HG02852 (cell line): Measurements from ENCODE around the gene CDC42BPB.

Experiments used
- ATAC-seq: cut with Tn5 transposase; IDR thresholded peaks from one replicate; pipeline ENCODE4 v1.9.1; 2021; ENCODE audit warnings: mild to moderate bottlenecking, moderate library complexity; ENCODE audit not compliant: unreplicated experiment

The CDC42BPB gene

DNA sequence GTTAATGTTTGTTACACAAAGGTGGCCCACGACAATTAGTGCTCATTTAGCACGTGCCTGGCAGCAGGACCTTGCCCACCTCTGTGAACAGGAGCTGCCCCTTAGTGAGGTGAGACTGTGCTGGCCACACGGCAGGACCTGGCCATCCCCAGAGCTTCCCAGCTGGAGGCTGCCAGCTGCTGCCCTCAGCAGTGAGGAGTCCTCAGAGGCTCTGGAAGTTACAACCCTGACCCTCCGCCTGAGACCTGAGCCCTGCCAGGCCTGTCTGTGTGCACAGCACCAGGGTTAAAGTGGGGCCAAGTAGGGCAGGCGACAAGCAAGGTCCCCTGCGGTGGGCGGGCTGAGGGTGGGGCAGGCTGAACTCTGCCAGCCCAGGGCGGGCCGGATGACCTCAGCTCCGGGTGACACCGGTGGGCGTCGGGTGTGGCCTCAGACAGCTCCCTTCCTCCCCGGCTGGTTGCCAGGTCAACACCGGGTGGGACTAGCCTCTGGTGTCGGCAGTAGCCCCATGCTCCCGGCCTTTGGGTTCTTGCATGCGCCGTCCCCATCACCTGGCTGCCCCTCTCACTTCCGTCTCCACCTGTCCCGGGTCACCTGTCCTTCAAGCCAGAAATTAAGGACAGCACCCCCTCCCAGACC is 17.5 kb upstream of the CDC42BPB start:
- no peak for ATAC-seq

DNA sequence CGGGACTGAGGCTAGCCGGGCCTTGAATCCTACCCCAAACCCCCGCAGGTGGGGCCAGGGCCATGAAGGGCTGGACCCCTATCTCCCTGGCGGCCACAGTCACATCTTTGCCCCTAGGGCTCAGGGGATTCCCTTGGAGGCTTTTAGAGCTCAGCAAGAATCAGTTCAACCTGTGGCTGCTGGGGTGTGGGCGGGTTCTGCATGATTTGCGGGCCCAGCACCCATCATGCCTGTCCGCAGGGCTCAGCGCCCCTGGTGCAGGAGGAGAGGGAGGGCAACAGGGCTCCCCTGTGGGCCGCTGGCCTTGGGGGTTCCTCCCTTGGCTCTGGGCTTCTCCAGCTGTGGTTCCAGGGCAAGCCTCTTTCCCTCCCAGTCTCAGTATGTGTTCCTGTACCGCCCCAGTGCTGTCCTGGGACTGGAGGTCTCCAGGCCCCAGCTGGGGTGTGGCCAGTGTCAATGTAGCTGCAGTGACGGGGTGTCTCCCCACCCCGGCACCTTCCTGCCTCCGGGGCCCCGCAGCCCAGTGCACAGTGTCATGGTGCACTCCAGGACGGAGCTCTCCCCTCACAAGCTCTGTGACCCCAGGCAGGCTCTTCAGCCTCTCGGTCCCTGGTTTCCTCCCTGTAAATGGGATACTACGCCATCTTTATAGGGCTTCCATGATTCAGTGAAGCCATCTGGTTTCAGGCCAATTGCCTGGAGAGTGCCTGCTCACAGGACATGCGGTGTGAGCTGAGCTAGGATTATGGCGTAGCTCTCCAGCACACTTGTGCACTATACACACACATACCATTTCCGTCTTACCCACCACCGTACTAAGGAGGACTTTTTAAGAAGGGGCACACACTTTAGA is 16.8 kb upstream of the CDC42BPB start:
- no peak for ATAC-seq

DNA sequence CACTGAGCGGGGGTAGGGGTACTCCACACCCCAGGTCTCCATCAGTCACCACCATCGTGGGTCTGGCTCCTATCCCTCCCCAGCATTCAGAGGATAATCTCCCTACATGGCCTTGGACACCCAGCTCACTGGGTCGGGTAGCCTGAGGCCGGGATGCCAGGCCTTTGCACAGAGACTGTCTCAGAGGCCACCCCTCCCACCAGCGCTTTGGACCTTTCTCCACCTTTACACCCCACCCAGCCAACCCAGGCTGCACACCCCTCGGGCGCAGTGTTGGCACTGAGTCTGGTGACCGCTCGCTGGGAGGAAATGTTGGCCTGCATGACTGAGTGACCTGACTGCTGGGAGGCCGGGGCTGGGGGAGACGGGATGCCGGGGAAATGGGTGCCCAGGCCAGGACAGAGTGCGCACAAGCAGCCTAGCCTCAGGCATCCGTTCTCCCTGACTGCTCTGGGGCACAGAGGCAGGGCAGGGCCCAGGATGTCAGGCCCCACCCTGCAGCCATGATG is 16.1 kb upstream of the CDC42BPB start:
- ATAC-seq, result no peak

DNA sequence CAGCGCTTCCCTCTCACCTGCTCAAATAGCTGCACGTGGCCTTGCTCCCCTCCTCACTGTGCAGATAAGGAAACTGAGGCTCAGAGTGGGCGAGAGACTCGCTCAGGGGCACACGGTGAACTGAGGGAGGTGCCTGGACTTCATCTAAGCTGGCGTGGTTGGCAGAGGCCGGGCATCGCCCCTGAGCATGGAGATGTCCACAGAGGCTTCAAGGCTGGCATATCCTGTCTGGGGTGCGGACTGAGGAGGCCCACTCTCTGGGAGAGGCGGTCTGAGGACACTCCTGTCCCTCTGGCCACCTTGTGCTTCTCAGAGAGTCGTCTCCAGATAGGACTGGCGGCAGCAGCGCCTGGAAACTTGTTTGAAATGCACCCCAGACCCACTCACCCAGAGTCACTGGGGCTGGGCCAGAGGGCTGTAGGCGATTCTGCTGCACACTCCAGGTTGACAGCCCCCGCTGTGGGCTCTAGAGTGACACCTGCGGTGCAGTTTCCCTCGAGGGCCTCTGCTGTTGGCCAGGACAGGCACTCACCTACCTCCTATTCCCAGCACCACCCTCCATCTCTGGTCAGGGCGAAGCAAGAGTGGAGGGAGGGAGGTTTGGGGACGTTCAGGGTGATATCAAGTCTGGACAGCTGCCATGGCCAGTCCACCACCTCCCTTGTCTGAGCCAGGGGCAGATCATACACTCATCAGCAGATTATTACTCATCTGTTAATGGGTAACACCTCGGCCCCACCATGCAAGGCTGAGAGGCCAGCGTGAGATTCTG is 15.4 kb upstream of the CDC42BPB start:
- ATAC-seq, result no peak

DNA sequence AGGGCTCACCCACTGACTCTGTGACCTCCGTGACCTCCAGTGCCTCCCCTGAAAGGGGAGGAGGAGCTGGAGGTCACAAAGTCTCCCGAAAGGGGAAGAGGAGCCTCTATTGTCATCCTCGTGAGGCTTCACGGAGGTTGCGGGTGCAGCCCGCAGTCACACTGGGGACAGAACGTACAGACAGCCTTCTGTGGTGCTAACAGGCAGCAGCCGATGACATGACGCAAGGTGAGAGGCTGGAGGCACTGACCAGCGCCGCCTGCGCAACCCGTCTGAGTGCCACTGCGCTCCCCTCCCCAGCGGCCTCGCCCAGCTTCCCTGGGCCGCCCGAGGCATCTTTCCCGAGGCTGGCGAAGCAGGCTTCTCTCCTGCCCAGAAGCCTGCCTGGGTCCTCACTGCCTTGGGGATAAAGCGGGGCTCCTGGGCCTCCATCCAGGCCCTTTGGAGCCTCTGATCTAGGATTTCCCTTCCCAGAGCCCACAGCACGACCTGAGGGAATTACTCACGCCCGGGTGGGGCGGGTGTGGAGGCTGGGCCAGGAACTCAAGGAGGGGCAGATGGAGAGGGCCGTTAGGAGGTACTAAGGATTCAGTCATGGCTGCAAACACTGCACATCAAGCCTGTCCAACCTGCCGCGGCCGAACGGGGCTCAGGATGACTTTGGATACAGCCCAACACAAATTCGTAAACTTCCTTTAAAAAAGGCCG is 14.3 kb upstream of the CDC42BPB start:
- ATAC-seq, result no peak

DNA sequence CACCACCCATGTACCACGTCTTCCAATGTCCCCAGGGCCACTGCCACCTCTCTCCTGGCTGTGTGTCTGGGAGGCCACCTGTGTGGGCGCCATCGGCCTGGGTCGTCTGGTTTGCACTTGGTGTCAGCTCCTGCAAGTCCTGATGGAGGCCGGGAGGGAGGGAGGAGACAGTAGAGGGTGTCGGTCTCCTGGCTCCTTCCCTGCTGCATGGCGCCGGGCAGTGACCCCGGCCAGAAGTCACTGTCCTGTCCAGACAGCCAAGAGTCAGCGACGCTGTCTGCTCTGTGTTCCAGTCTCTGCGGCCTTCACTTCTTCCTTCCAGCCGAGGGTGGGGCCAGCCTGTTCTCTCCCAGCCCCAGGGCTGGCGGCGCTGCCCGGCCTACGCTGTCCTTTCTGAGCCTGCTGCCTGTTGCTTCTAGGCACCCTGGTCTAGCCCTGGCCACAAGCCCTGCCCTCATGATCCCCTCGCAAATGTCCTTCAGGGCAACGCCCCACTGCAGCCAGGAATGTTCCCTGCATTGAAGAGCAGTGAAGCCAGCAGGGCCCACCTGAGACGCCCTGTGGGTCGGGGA is 13.7 kb upstream of the CDC42BPB start:
- ATAC-seq, result no peak

DNA sequence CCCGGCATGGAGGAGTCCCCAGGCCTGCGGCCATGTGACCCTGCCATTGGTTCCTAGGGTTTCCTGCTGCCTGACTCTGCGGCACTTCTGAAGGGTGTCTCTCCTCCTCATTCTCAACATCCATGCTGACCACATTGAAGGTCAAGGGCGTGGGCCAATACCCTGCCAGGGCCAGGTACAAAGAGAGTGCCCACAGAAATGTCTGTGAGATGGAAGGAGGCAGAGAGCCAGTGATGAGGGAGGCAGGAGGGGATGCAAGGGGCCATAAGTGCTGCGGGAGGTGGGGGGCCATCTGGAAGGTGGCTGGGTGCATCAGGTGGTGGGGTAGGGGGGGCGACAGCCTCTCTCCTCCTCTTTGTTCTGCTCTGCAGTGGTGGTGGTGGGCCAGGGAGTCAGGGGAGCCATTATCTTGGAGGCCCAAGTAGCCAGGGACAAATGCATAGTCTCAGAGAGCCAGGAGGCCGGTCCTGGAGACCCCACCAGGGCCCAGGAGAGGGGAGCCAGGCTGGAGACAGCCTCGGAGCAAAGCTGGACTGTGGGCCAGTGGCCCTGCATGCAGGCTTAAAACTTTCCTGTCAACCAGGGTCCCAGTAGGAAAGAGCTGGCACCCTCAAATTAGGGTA is 13.0 kb upstream of the CDC42BPB start:
- no peak for ATAC-seq

DNA sequence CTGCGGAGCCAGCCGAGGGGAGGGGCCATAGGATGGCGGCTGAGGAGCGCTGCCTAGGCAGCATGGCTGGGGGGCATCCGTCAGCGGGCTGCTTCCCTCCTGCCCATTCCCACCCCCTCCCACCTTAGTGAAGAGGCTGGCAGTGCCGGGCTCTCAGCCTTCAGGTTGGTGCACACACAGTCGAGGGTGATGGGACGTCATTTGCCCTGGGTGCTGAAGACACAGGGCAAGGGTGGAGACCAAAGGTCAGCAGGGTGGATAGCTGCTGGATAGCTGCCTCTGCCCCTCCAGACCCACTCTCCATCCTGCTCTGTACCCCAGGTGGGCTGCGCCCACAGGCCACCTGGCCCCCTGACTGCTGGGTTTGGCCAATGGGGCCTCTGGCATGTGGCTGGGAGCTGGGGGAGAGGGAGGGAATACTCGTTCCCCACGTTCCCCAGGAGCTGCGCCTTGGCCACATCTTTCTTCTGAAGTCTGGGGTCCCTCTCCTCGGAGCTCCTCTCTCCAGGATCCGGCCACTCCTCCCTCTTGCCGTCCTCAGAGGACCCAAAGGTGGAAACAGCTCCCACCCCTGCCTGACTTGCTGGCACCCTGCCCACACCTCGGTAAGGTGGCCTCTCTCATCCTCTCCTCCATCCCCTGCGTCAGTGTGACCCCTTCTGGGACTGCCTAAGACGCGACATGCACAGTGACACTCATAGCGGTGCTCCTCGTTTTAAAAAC is 11.2 kb upstream of the CDC42BPB start:
- no peak for ATAC-seq

DNA sequence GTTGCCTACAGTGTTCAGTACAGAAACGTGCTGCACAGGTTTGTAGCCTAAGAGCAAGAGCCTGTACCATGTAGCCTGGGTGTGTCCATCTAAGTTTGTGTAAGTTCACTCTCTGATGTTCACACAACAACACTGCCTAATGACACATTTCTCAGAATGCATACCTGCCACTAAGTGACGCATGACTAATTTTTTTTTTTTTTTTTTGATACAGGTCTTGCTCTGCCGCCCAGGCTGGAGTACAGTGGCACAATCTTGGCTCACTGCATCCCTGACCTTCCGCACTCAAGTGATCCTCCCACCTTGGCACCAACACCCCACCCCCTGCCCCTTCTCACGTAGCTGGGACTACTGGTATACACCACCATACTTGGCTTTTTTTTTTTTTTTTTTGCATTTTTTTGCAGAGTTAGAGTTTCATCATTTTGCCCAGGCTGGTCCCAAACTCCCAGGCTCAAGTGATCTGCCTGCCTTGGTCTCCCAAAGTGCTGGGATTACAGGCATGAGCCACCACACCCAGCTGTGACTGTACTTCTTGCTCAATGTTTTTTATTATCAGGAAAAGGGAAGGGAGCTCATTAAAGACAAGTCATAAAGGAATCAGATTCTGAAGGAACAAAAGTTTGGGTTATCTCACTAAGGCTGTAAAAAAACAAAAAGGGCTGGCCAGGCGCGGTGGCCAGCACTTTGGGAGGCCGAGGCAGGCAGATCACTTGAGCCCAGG is 10.0 kb upstream of the CDC42BPB start:
- ATAC-seq, result no peak

DNA sequence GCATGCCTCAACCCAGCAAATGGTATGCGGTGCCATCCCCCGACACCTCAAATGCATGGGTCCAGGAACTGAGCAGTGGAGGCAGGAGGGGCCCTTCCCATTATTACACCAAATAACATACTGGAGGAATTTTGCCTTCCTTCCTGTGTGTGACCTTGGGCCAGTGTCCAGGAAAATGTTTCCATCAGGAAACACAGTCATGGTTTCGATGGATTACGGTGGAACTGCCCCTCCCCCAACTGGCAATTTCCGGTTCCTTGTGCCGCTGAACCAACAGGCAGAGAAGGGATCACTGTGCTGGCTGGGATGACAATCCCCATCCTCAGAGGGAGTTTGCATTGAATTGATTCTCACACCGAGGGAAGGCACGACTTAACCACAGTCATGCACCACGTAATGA is 9.1 kb upstream of the CDC42BPB start:
- ATAC-seq, result no peak

DNA sequence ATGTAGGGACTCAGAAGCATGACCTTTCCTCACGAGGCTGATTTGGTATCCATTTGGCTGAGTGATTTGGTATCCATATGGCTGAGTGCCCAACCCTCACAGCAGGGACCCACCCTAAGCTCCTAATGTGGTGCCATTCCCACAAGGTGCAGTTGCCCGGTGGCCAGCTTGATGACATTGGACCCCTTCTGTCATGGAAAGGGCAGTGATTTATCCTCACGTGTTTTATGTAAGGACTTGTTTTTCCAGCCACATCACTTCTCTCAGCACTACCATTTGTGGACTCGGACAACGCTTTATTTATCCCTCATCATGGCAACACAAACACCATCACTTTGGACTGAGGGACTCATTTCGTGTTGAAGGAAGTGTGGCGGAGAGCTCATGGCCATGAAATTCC is 8.5 kb upstream of the CDC42BPB start:
- ATAC-seq, result no peak

DNA sequence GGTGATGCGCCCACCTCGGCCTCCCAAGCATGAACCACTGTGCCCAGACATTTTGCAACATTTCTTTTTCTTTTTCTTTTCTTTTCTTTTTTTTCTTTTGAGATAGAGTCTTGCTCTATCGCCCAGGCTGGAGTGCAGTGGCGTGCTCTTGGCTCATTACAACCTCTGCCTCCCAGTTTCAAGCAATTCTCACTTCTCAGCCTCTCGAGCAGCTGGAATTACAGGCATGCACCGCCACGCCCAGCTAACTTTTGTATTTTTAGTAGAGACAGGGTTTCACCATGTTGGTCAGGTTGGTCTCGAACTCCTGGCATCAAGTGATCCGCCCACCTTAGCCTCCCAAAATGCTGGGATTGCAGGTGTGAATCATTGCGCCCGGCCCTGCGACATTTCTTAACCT is 7.6 kb upstream of the CDC42BPB start:
- no peak for ATAC-seq

DNA sequence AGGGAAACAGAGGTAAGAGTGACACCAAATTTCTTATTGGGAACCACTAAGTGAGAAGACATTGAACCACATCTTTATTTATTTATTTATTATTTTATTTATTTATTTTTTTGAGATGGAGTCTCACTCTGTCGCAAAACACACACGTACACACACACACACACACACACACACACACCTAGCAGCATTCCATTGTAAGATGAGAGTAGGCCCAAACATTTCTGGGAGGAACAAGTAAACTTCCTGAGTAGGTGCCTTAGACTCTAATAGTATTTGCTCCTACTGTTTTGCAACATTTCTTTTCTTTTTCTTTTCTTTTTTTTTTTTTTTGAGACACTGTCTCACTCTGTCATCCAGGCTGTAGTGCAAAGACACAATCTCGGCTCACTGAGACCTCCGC is 7.1 kb upstream of the CDC42BPB start:
- no peak for ATAC-seq

DNA sequence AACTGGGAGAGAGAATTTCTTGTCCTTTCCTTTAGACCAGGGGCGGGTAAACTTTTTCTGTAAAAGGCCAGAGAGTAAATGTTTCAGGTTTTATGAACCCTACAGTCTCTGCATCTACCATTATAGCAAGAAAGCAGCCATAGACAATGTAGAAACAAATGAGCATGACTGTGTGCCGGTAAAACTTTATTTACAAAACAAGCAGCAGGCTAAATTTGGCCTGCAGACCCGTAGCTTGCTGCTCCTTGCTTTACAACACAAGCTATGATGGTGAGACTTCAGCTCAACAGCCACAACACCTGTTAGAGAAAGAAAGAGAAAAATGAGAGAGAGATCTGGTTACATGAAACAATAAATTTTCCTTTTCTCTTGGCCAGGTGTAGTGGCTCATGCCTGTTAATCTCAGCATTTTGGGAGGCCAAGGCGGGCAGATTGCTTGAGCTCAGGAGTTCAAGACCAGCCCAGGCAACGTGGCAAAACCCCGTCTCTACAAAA is 4.2 kb upstream of the CDC42BPB start:
- ATAC-seq, result no peak

DNA sequence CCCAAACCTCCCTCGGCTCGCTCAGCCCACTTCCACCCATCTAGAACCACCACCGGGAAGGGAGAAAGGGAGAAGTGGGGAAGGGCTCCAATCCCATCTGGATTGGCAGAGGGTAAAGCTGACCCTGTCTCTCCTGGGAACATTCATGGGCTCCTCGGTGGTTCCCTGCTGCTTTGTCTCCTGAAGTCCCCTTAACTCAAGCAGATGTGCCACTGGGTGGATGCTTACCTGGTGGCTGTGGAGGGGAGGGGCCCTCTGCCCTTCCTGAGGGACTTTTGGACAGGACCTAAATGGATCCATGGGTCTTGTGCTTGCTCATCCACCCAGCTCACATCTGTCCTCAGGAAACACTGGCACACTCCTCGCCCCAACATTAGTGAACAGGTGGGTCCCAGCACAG is 2.2 kb upstream of the CDC42BPB start:
- ATAC-seq, result no peak

DNA sequence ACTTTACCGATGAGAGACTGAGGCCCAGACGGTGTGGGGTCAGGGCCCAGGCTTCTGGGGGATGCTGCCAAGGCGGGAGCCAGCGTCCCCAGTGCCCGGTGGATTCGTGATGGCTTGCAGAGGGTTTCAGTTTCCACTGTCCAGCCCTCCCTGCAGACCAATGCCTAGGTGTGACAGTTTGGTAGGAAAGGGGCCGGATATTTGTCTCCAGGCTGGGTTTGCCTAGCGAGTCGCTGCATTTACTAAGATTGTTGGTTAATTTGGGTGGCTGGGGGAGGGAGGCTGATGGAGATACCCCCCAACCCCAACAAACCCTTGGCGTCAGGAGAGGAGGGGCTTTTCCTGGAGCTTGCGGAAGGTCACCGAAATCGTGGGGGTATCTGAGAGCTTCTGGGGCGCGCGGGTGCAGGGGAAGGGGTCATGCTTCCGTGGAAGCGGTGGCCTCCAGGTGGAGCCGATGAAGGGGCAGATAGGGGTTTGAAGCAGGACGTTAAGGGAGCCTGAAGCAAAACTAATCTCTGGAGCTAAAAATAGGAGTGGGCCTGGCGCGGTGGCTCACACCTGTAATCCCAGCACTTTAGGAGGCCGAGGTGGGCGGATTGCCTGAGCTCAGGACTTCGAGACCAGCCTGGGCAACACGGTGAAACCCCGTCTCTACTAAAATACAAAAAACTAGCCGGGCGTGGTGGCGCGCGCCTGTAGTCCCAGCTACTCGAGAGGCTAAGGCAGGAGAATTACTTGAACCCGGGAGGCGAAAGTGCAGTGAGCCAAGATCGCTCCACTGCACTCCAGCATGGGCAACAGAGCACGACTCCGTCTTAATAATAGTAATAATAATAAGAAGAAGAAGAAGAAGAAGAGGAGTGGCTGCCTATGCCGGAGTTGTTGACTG is 1.1 kb upstream of the CDC42BPB start:
- ATAC-seq, result no peak

DNA sequence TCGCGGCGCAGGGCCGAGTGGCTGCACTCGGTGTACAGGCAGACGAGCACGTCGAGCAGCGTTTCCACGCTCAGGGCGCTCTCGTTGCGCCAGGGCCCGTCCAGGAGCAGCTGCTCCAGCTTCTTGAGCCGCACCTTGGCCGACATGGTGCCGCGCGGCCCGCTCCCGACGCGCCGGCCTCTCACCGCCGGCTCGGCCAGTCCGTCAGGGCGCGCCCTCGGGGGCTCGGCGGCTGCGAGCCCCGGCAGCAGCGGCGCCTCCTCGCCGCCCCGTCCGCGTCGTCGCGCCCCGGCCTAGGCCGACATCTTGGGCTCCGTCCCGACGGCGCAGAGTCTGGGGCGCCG is 349 bp downstream of the CDC42BPB start:
- no peak for ATAC-seq
